Non-pigmented ciliary epithelial cell (primary cell): ENCODE data around the gene AHCYL1.
"Not testable (repeated sequence)": the region's sequence is repeated elsewhere in the genome, so short reads cannot be mapped to it uniquely, and the experiment has no call there.

ENCODE experiments used
- DNase-seq: peaks from one replicate; pipeline ENCODE4 v3.0.0-alpha.2; 2010; ENCODE audit warnings: low read depth

AHCYL1 gene

DNA sequence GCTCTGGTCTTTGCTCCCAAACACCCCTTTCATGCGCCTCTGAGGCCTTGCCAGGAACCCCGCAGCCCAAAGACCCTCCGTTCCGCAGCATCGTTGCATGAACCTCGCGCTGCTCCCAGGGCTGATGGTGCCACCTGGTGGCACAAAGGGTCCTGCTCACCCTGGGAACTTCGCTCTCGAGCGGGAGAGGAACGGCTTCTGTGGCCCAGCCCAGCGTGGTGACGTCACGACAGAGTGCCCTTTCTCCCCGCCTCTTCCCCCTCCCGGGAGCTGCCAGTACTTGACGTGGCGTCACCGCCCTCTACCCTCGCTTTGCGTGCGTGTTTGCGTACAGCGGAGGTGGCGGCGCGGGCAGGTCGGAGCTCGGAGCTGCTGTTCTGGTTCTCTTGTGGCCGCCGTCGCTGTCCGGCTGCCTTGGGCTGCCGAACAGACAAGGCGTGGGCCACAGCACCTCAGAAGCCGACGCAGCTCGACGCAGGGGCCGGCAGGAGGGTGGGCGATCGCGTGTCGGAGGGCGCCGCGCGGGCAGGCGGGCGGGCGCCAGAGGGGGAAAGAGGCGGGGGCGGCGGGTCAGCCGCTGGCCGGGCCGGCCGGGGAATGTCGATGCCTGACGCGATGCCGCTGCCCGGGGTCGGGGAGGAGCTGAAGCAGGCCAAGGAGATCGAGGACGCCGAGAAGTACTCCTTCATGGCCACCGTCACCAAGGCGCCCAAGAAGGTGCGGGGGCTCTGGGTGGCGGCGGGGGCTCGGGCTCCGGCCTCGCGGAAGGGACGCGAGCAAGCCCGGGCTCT lies at the start of gene AHCYL1:
TSS of gene AHCYL1 (plus strand) at position 310 of the 791 bp plus-strand sequence. CDS start at position 598, 288 bp downstream.
- peak; percentile 95 for DNase-seq

DNA sequence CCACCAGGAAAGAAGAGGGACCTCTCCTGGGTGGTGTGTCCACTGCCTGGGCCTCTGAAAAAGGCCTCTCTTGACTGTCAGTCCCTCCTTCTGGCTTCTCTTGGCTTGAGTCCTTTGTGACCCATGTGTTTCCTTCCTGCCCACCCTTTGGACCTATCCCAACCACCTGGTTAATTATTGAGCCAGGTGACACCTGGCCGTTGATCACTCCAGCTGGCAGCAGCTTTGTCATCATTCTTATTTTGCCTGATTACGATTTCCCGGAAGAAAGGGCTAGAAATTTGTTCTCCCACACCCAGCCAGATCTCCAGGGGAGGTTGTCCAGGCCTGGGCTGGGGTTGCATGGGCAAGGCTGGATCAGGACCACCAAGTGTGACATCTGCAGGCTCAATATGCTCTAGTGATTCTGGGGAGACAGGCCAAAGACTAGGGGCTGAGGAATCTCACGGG lies 49.1 kb upstream of the AHCYL1 start:
- DNase-seq = no peak

DNA sequence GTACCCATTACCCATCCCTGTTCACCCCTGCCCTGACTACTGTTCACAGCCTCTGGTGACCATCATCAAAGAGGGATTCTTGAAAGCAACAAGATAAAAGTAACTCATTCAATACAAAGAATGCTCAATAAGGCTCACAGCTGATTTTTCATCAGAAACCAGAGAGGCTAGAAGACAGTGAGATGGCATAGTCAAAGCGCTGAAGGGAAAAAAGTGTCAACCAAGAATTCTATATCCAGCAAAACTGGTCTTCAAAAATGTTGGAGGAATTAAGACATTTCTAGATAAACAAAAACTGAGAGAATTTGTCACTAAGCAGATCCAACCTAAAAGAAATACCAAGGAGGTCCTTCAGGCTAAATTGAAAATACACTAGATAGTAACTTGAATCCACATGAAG lies 46.8 kb upstream of the AHCYL1 start:
- no peak for DNase-seq

DNA sequence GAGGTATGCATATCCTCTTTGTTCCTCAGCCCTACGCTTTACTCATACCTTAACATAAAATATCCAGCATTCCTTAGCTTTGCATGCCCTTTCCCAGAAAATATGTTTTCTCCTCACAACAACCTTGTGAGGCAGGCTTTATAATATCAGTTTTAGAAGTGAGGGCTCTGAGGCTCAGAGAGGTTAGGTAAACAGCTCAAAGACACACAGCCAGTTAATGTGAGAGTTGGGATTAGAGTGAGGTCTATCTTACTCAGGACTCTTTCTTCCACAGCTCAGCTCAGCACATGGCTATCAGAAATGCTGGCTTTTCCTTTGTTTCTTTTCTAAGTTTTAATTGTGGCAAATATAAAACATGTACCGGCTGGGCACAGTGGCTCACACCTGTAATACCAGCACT lies 46.0 kb upstream of the AHCYL1 start:
- DNase-seq = no peak

DNA sequence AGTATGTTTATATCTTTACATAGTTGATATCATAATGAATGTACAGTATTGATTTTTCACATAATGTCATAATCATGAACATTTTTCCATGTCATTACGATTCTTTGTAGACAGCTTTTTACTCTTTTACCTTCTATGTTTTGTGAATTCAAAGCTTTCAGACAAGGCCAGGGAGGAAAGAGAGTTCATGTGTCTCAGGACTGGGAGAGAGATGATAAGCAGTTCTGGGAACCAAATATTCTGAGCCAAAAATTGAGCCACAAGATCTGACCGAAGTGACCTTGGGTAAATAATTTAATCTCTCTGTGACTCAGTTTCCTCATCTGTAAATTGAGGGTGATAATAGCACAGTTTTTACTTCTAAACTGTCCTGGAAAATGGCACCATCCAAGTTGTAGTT lies 42.1 kb upstream of the AHCYL1 start:
- no peak for DNase-seq

DNA sequence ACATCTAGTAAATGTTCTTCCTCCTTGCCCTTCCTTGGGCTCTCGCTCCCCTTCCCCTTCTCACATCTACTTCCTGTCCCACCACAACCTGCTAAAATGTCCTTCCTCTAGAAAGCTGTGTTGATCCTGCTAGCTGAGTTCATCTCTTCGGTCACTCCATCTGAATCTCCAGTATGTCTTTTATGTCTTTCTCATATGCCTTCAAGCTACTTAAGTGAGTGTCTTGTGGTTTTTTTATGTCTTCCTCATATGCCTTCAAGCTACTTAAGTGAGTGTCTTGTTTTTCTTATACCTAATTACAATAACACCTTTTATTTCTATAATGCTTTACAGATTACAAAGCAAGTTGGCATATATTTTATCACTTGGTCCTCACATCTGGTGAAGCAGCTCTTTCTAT lies 40.0 kb upstream of the AHCYL1 start:
- DNase-seq = no peak

DNA sequence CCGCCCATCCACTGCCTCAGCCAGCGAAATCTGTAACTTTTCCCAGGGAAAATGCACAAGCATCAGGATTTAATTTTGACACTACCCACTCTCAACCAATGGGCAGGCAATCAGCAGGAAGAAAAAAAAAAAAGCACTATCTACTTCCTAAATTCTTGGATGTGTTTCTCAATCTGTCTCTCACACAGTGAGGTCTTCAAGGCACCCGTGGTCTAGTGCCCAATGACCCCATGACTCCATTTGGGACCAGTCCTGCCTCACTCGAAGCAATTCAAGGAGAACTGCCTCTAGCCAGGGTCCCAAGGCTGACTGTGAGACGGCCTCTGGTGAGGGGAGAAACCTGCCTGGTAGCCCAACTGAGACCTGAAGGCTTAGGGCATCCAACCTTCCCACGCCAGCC lies 38.1 kb upstream of the AHCYL1 start:
- no peak for DNase-seq

DNA sequence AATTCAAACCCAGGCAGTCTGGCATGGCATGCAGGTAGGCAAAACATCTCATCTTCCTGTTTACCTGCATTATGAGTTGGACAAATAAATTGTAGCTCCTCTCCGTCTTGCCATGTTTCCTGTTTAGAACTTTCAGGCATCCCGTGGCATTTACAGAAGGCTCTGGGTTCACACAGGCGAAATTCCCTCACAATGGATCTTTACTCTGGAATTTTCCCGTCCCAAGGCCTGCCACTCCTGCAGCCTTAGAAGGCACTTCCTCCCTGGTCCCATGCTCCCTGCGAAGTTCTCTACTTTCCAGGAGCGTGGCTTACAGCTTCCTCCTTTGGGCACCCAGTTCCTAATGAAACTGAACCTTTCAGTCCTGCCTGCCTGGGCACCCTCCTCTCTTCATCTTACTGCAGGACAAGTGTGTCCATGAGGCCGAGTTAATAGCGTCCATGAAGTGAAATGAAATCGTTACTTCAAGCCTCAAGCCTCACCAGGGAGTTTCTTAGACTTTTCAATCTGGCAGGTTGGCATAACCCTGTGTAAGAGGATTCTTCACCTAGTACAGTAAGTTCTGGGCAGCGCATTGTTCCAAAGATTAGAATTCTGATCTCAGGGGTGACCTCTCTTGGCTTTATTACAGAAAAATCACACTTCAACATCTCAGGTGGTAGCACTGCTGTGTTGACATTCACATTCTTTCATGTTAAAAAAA lies 36.8 kb upstream of the AHCYL1 start:
- no peak for DNase-seq

DNA sequence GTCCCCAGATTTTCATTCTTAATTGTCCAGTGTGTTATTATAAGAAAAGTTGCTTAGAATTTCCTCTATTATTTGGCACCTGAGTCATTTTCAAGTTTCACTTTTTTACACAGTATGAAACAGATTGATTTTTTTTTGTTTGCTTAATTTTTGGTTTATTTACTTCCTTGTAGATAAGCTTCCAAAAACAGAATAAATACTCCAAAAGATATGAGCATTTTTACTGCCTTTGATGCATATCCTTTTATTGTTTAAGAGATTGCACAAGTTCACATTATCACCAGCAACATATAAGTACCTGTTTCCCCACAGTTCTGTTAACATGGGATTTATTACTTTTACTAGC lies 36.3 kb upstream of the AHCYL1 start:
- no peak for DNase-seq

DNA sequence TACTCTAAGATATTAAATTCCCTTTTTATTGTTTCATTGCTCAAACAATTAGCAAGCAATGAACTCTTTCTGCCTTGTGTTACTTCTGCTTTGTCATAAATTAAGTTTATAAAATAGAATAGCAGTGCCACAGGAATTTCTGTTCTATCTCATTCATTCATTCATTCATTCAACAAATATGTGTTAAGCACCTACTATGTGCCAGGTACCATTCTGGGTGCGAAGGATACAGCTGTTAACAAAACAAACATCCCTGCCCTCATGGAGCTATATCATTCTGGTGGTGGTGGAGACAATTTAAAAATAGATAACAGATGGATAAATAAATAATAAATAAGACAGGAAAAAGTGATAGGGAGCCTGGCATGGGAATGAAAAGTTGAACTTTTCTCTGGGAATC lies 34.5 kb upstream of the AHCYL1 start:
- DNase-seq = no peak

DNA sequence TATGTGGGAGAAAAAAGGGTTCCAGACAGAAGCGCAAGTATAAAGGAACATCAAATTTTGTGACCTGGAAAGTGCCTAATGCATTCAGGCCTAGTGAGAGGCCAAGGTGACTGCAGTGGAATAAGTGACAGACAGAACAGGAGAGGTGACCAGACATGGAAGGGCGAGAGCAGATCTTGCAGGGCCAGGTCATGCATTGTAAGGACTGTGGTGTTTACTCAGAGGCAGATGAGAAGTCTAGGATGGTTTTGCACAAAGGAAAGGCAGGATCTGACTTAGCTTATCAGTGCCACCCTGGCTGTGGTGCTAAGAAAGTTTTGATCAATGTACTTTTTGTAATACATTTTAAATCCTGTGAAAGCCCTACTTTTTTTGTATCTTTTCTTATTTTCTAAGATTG lies 34.1 kb upstream of the AHCYL1 start:
- DNase-seq = no peak

DNA sequence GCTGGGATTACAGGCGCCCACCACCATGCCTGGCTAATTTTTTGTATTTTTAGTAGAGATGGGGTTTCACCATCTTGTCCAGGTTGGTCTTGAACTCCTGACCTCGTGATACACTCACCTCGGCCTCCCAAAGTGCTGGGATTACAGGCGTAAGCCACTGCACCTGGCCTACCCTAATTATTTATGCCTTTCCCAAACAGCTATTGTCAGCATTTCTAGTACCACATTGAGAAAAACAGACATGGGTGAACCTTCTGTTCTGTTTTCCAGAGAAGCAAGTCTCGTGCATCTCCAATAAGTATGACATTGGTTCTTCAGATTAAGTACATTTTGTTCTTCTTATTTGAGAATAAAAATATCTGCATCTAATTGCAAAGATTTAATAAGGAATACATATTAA lies 33.1 kb upstream of the AHCYL1 start:
- DNase-seq = not testable (repeated sequence)

DNA sequence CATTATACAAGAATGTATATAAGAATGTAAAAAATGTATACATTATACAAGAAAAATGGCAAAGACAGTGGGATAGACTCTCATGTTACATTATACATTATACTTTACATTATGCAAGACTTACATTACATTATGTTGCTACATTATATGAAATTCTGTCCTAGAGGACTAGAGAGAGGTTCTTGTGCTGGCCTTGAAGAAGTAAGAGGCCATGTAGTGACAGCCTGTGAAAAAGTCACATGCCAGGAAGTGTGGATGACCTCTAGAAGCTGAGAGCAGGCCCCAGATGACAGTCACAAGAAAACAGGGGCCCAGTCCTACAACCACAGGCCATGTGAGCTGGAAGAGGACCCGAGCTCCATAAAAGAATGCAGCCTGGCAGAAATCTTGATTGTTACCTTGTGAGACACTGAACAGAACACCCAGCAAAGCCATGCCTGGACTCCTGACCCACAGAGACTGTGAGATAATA lies 30.5 kb upstream of the AHCYL1 start:
- no peak for DNase-seq

DNA sequence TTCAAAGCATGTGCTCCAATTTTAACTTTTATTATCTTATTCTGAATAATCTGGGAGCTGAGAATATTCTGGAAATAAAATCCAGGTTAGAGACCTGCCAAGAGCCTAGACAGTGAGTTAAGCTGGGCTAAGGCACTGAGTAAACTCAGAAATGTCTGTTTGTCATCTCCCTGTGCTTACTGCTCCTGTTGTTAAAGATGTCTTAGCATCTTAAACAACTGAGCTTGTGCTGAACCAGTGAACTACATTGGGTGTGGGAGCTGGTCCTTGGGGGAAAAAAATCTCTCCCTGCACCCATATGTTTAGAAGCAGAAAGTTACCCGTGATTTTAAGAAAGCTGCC lies 25.0 kb upstream of the AHCYL1 start:
- no peak for DNase-seq

DNA sequence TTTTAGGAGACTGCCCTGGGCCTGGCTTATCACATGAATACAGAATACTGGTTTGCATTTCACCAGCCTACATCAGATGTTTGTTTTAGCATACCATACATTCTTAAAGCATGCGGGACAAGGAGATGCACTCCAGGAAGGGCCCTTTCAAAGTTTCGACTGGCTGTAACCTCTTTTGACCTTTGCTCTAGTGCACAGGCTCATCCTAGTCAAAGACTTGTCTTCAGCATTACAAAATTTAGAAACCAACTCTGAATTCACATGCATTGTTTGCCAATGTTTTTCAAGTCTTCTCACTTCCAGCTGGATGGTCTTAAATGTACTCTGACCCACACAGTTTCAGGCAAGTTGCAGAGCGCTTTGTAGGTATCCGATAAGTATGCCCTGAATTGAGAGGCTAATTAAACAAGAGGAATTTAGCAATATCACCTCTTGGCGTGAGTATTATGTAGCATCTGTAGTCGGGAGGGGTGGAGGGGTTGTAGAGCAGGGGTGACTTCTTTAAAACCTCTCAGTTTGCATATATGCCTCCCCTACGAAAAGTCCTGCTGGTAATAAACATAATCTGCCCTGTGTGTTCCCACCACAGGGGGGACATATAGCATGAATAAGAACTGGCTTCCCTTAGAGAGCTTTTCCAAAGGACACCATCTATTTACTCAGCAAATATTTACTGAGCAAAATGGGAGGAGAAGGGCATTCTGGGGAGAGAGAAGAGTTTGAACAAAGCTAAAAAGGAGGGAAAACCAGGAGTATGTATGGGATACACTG lies 24.4 kb upstream of the AHCYL1 start:
- peak; percentile 49 for DNase-seq

DNA sequence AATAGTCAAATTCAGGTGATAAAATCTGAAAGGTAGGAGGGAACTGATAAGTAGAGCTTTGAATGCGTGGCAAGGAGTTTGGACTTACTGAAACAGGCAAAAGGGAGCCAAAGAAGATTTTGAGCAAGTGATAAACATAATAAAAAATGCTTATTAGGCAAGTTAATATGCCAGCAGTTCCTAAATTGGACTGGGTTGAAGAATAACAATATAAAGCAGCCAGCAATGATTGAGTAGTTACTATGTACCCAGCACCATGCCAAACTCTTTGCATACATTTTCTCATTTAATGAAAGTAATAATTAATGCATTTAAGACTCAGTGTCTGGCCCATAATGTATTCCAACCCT lies 23.8 kb upstream of the AHCYL1 start:
- no peak for DNase-seq

DNA sequence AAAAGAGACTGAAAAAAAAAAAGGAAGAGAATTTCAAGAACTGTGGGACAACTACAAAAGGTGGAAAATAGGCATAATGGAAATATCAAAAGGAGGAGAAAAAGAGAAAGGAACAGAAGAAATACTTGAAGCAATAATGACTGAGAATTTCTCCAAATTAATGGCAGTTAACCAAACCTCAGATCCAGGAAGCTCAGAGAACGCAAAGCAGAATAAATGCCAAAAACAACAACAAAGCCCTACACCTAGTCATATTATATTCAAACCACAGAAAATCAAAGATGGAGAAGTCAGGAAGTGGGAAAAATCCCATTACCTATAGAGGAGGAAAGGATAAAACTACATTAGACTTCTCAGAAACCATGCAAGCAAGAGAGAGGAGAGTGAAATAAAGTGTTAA lies 20.7 kb upstream of the AHCYL1 start:
- DNase-seq = no peak

DNA sequence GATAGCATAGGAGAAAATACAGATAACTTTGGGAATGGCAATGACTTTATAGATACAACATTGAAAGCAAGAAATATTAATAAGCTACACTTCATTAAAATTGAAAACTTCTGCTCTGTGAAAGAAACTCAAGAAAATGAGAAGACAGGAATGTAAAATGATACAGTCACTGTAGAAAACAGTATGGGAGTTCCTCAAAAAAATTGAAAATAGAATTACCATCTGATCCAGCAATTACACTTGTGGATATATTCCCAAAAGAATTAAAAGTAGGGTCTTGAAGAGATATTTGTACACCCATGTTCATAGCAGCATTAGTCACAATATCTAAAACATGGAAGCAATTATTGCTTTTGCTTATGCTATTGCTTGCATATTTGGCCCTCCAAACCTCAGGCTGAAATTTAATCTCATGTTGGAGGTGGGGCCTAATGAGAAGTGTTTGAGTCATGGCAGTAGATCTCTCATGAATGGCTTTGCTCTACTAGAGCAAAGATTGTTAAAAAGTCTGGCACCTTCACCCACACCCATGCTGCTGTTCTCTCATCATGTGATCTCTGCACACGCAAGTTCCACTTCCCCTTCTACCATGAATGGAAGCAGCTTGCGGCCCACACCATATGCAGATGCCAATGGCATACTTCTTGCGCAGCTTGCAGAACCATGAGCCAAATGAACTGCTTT lies 15.3 kb upstream of the AHCYL1 start:
- peak; percentile 41 for DNase-seq

DNA sequence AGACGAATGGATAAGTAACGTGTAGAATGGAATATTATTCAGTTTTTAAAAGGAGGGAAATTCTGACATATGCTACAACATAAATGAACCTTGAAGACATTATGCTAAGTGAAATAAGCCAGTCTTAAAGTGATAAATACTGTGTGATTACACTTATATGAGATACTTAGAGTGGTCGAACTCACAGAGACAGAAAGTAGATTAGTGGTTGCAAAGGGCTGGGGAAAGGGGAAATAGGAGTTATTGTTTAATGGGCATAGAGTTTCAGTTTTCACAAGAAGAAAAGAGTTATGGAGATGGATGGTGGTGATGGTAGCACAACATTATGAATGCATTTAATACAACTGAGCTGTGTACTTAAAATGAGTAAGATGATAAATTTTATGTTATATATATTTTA lies 14.7 kb upstream of the AHCYL1 start:
- no peak for DNase-seq

DNA sequence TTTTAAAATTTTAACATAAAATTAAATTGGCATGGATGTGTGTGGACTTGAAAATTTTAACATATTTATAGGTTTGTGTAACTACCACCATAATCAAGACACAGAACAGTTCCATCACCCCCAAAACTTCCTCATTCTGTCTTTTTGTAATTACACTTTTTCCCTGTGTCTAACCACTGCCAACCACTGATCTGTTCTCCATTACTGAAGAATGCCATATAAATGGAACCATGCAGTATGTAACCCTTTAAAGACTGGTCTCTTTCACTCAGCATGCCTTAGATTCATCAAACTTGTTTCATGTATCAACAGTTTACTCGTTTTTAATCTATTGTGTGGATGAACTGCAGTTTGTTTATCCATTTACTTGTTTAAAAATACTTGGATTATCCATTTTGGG lies 13.0 kb upstream of the AHCYL1 start:
- no peak for DNase-seq

DNA sequence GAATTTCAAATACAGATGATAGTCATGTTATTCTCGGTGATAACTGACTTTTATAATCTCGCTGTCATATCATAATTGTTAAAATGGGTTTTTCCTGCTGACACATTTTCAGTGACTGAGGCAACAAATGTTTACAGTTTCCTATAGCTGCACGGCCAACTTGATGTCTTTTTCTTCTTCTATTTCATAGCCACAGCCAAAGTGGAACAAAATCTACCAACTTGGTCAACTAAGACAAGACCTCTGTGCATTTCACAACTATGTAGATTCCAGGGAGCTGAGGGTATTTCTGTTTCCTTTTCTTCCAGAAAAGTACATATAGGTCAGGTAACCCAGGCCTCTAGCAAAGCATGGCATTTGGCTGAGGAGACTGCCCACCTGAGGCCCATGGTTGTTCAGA lies 10.4 kb upstream of the AHCYL1 start:
- DNase-seq = no peak

DNA sequence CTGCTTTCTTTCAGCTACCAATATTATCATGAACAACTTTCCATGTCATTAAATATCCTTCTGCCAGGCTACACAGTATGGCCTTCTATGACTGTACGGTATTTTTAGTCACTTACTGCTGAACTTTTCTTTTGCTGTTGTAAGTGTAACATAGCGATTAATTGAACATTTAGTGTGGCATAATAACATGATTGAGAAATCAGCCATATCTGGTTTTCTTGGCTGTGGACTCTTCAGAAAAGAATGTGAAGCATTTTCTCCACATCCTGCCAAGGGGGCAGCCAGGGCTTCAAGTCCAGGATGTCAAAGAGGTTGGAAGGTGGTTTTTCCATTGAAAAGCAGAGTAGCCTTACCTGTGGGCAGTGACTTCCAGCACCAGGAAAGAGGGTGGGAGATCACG lies 8.8 kb upstream of the AHCYL1 start:
- DNase-seq = peak; percentile 63

DNA sequence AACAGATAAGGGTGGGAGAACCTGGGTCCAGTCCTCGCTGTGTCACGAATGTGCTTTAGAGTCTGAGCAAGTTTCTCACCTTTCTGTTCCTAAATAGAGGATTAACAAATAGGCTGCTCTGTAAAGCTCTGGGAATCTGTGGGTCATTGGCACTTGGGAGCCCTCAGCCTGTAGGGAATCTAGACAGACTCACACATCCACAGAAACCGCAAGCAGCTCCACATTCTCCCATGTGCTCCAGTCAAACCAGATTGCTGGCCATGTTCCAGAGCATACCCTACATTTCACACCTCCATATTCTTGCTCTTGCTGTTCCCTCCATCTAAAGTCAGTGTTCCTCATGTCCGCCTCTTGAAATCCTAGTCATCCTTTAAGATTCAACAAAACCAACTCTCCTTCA lies 7.8 kb upstream of the AHCYL1 start:
- DNase-seq = no peak
